B cell (primary cell): ENCODE data around the gene CABLES1. TPM values are rescaled to one million over a fixed set of nuclear protein-coding genes. Genes with fewer than 3 reads are reported as not detected.

ENCODE experiments used
- ATAC-seq: fragments of 200-7000 bp; cut with Tn5 transposase; one replicate; pipeline ENCODE4 v1.10.0; 2021; ENCODE audit warnings: low read depth, mild to moderate bottlenecking, moderate number of reproducible peaks, moderate library complexity
- CTCF ChIA-PET: fragments of 350-600 bp; sonication (Branson Sonifier 250); formaldehyde crosslinking; loops from one replicate; lab custom pipeline; 2021; ENCODE audit warnings: antibody characterized with exemption, inconsistent platforms; lab: Charles Lee
- POLR2A ChIA-PET: fragments of 350-600 bp; sonication (Branson Sonifier 250); formaldehyde crosslinking; loops from one replicate; lab custom pipeline; 2021; ENCODE audit warnings: antibody characterized with exemption; lab: Charles Lee
- DNase-seq: peaks from one replicate; pipeline ENCODE4 v3.0.0; 2013
- H2AFZ ChIP-seq: 2 replicates; pipeline ENCODE4 v1.6.1; 2012; ENCODE audit warnings: mild to moderate bottlenecking, low read depth, low read length; ENCODE audit not compliant: insufficient read depth, poor library complexity, severe bottlenecking
- H3K27ac ChIP-seq, 2 donors: 1 replicate in 1 of 2; 2 replicates in 1 of 2; pipeline ENCODE4 v1.5.1; 2012 to 2013; ENCODE audit warnings: low read length in 2 of 2, mild to moderate bottlenecking in 2 of 2, moderate library complexity in 1 of 2
- H3K27me3 ChIP-seq, 4 experiments: fragments of 200-600 bp in 1 of 4; sonication (generic) in 1 of 4; replicated peaks in 1 of 4; 1 replicate in 2 of 4; 2 replicates in 2 of 4; pipeline versions ENCODE4 v1.6.1 to v1.7.0; 2013 to 2016; ENCODE audit warnings: low read length in 3 of 4, mild to moderate bottlenecking in 2 of 4, mixed read lengths in 1 of 4, moderate library complexity in 1 of 4; ENCODE audit not compliant: insufficient read depth in 4 of 4, control insufficient read depth in 3 of 4; ENCODE audit errors: control extremely low read depth in 1 of 4
- H3K36me3 ChIP-seq, 2 experiments: replicated peaks in 1 of 2; 1 replicate in 1 of 2; 2 replicates in 1 of 2; pipeline versions ENCODE4 v1.6.1 to v1.7.1; 2013; ENCODE audit warnings: low read length in 1 of 2; ENCODE audit not compliant: insufficient read depth in 2 of 2, control insufficient read depth in 1 of 2; ENCODE audit errors: control extremely low read depth in 1 of 2, extremely low read depth in 1 of 2
- H3K4me1 ChIP-seq, 2 donors: fragments of 200-600 bp in 1 of 2; sonication (generic) in 1 of 2; 1 replicate in 1 of 2; 2 replicates in 1 of 2; pipeline versions ENCODE4 v1.5.1 to v1.6.1; 2013 to 2017; ENCODE audit warnings: low read length in 2 of 2; ENCODE audit not compliant: control insufficient read depth in 2 of 2, insufficient read depth in 2 of 2
- H3K4me2 ChIP-seq: replicated peaks from 2 replicates; pipeline ENCODE3; 2012; ENCODE audit warnings: mild to moderate bottlenecking, low read depth, low read length; ENCODE audit not compliant: poor library complexity, severe bottlenecking
- H3K4me3 ChIP-seq, 5 experiments: fragments of 200-600 bp in 1 of 5; sonication (generic) in 1 of 5; 1 replicate in 3 of 5; 2 replicates in 2 of 5; pipeline versions ENCODE4 v1.5.1 to v1.7.0; 2011 to 2016; ENCODE audit warnings: low read length in 4 of 5, mild to moderate bottlenecking in 4 of 5, low read depth in 2 of 5, control low read depth in 1 of 5, moderate library complexity in 1 of 5; ENCODE audit not compliant: insufficient read depth in 1 of 5; ENCODE audit errors: control extremely low read depth in 1 of 5, extremely low read depth in 1 of 5
- H3K79me2 ChIP-seq: fragments of 200-600 bp; sonication (generic); one replicate; pipeline ENCODE4 v1.6.0; 2016; ENCODE audit warnings: low read length; ENCODE audit not compliant: control insufficient read depth, insufficient read depth
- H3K9ac ChIP-seq: fragments of 200-600 bp; sonication (generic); 2 replicates; pipeline ENCODE4 v1.6.1; 2017; ENCODE audit warnings: mild to moderate bottlenecking, low read length, moderate library complexity
- H3K9me3 ChIP-seq, 3 donors: one replicate each; pipeline versions ENCODE4 v1.6.1 to v1.7.1; 2013; ENCODE audit warnings: low read length in 2 of 3; ENCODE audit not compliant: control insufficient read depth in 2 of 3, insufficient read depth in 1 of 3; ENCODE audit errors: control extremely low read depth in 1 of 3
- H4K20me1 ChIP-seq: 2 replicates; pipeline ENCODE4 v1.6.0; 2012; ENCODE audit warnings: mild to moderate bottlenecking, low read length; ENCODE audit not compliant: insufficient read depth, control insufficient read depth, poor library complexity, severe bottlenecking
- H3K27ac Mint-ChIP-seq: one replicate; pipeline ENCODE4 v1.8.0; 2021; ENCODE audit warnings: mixed read lengths
- H3K27me3 Mint-ChIP-seq: one replicate; pipeline ENCODE4 v1.8.0; 2021; ENCODE audit warnings: mixed read lengths
- H3K4me1 Mint-ChIP-seq: one replicate; pipeline ENCODE4 v1.8.0; 2021; ENCODE audit warnings: mixed read lengths
- H3K4me3 Mint-ChIP-seq: one replicate; pipeline ENCODE4 v1.8.0; 2021; ENCODE audit warnings: mixed read lengths
- H3K9me3 Mint-ChIP-seq: one replicate; pipeline ENCODE4 v1.8.0; 2022; ENCODE audit warnings: mixed read lengths; ENCODE audit not compliant: insufficient read depth
- EZH2 ChIP-seq: IDR thresholded peaks from 2 replicates; pipeline ENCODE4 v1.6.1; 2012; ENCODE audit warnings: borderline replicate concordance, low read depth, mild to moderate bottlenecking, moderate library complexity, low read length; ENCODE audit not compliant: insufficient read depth, poor library complexity, severe bottlenecking
- WGBS: methylation state at CpG from one replicate; pipeline ENCODE4 v1.1.5; 2013; ENCODE audit warnings: missing lambda C conversion rate; ENCODE audit not compliant: insufficient coverage; 5-methylcytosine and 5-hydroxymethylcytosine counted together
- intact Hi-C: fragments of 100-400 bp; cut with micrococcal nuclease; formaldehyde crosslinking; loops from one replicate; pipeline ENCODE4 v1.10.0; 2022
- polyA plus RNA-seq: library from polyadenylated mRNA; depleted of rRNA; stranded (reverse); fragments of >200 nt; gene quantifications from 2 replicates; pipeline ENCODE4 v1.2.3, GENCODE V29; 2012
- total RNA-seq, 2 donors: library from RNA; stranded (reverse); fragments of 120-200 nt in 1 of 2; gene quantifications; 1 replicate in 1 of 2; 2 replicates in 1 of 2; pipeline versions ENCODE4 v1.2.3 to v1.2.4, GENCODE V29; 2013 to 2022
- TF ChIP-seq, protein P1 (sequence below): fragments of 200-600 bp; IDR thresholded peaks from one replicate; pipeline ENCODE4 v1.8.0; 2022; ENCODE audit warnings: antibody characterized with exemption, mild to moderate bottlenecking

Gene CABLES1
- total and polyA plus RNA-seq, 2 donors (not counting 1 experiment from before 2014, with no cell fraction given) = 0.30 to 56.3 TPM

DNA sequence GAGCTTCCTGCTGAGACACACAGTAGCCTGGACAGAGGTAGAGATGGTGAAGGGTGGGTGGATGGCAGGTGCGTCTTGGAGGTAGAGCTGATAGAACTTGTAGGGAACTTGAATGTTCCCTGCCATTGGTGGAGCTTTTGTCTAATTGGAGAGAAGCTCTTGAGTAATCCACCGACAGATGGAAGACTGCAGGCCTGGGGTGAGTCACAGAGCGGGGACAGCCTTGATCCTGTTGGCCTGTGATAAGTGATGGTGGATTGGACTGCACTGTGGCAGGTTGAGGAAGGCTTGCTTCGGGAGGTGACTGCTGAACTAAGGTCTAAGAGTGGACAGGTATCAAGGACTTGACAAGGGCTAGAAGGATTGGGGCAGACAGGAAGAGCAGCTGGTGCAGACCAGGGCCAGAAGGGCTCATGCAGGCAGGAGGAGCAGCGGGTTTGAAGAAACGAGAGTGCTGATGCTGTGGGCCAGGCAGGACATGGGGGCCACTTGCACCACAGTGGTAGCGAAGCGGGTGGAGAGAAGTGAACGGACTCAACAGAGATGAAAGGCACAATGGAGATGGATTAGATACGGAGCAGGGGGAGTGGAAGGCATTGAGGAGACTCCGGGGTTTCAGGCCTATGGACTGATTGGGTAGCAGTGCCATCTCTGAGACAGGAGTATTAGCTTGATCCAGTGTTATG lies 16.3 kb downstream of the CABLES1 start:
- H4K20me1 ChIP-seq = no peaks in the 10 kb centered on the region
- H3K4me3 Mint-ChIP-seq = no peak overlapping the region
- no peaks in the 10 kb centered on the region for H3K27me3 Mint-ChIP-seq
- H3K4me1 Mint-ChIP-seq = no peaks in the 10 kb centered on the region
- ChIA-PET CTCF (no interaction called here), POLR2A (interaction anchor here (0.5 to 0.6 kb wide), 2 partner anchors 77 to 92 kb away, joined by 3 to 4 read pairs; no protein-coding TSS in a partner anchor)
- DNase-seq (no peak), ATAC-seq (no peak)
- H3K27ac Mint-ChIP-seq = no peak overlapping the region
- H3K4me1 ChIP-seq = no peaks in the 10 kb centered on the region
- intact Hi-C loops = no loop called here
- WGBS = 97% methylated on average over 11 of the region's 11 CpGs
- H3K9me3 ChIP-seq = no peaks in the 10 kb centered on the region
- H3K36me3 ChIP-seq = no peaks in the 10 kb centered on the region
- H3K79me2 ChIP-seq = no peaks in the 10 kb centered on the region
- no peak overlapping the region for H2AFZ ChIP-seq
- no peak overlapping the region for H3K9ac ChIP-seq
- no peaks in the 10 kb centered on the region for H3K27me3 ChIP-seq
- TF ChIP-seq EZH2 = no peak
- no peak overlapping the region for H3K4me2 ChIP-seq
- H3K9me3 Mint-ChIP-seq = no peaks in the 10 kb centered on the region
- H3K27ac ChIP-seq = no peak overlapping the region
- H3K4me3 ChIP-seq = no peak overlapping the region

DNA sequence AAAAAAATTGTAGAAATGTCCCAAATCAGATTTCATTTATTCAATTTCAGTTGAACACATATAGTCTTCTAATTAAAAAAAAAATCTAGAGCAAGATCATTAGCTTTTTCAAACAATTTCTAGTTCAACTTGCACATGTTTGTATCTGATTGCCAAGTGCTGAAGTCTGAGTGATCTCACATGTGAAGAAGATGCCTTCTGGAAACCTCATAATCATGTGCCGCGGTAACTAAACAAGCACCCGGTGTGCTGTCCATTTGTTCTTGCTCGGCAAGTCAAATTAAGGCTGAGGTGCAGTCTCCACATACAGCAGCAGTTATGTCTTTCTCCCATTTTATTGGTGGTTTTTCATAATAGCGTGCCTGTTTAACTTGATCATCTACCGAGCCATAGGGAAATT lies 18.7 kb downstream of the CABLES1 start:
- no peak overlapping the region for H2AFZ ChIP-seq
- POLR2A ChIA-PET = no interaction called here
- H3K4me2 ChIP-seq = no peak overlapping the region
- H3K4me1 ChIP-seq = no peaks in the 10 kb centered on the region
- no peak overlapping the region for H3K27ac ChIP-seq
- TF ChIP-seq, protein P1, sequence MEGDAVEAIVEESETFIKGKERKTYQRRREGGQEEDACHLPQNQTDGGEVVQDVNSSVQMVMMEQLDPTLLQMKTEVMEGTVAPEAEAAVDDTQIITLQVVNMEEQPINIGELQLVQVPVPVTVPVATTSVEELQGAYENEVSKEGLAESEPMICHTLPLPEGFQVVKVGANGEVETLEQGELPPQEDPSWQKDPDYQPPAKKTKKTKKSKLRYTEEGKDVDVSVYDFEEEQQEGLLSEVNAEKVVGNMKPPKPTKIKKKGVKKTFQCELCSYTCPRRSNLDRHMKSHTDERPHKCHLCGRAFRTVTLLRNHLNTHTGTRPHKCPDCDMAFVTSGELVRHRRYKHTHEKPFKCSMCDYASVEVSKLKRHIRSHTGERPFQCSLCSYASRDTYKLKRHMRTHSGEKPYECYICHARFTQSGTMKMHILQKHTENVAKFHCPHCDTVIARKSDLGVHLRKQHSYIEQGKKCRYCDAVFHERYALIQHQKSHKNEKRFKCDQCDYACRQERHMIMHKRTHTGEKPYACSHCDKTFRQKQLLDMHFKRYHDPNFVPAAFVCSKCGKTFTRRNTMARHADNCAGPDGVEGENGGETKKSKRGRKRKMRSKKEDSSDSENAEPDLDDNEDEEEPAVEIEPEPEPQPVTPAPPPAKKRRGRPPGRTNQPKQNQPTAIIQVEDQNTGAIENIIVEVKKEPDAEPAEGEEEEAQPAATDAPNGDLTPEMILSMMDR = no peak
- no peak for TF ChIP-seq EZH2
- ATAC-seq (no peak), DNase-seq (no peak)
- H3K4me3 ChIP-seq = no peak overlapping the region
- no peaks in the 10 kb centered on the region for H3K79me2 ChIP-seq
- no peak overlapping the region for H3K9ac ChIP-seq
- no peak overlapping the region for H3K4me3 Mint-ChIP-seq
- H3K4me1 Mint-ChIP-seq = no peaks in the 10 kb centered on the region
- H3K36me3 ChIP-seq = no peaks in the 10 kb centered on the region
- H4K20me1 ChIP-seq = no peaks in the 10 kb centered on the region
- no peaks in the 10 kb centered on the region for H3K27me3 ChIP-seq
- H3K9me3 Mint-ChIP-seq = no peaks in the 10 kb centered on the region
- 100% methylated on average over 6 of the region's 6 CpGs for WGBS
- CTCF ChIA-PET = no interaction called here
- intact Hi-C loops = no loop called here
- H3K27ac Mint-ChIP-seq = no peak overlapping the region
- no peaks in the 10 kb centered on the region for H3K9me3 ChIP-seq
- H3K27me3 Mint-ChIP-seq = no peaks in the 10 kb centered on the region
